Stimulated activated CD8-positive, alpha-beta memory T cell treated with anti-CD3 and anti-CD28 coated beads, Interleukin-7, amount 100 ng/mL, for 48 hours (primary cell): ENCODE results near the gene GPER1.
"Not testable (repeated sequence)": the region's sequence is repeated elsewhere in the genome, so short reads cannot be mapped to it uniquely, and the experiment has no call there.

ENCODE experiments used
- DNase-seq, 2 donors: peaks; one replicate each; pipeline ENCODE4 v3.0.0-alpha.2; 2020; ENCODE audit warnings: low read depth in 1 of 2; ENCODE audit errors: extremely low read depth in 1 of 2

Gene GPER1

GRCh38 chr7:1068013-1068412 is 19.9 kb upstream of the GPER1 start:
- DNase-seq, result no peak

DNA sequence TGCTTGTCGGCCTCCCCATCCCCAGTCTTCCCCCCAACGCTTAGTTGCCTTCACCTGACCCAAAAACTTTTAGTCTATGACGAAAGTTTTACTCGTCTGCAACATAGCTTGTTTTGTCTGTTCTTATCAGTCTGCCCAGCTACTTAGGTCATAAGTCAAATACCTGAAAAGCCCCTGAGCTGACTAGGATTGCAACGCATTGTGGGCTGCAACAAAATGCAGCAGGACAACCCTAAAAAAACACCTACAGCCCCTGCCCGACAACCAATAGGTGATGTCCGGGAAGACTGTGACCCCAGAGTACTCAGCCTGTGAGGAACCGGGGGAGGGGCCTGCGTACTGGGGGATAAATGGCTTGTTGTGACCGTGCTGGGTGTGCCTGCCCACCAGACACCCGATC is 19.3 kb upstream of the GPER1 start:
- DNase-seq, result no peak

GRCh38 chr7:1070544-1071011 is 17.3 kb upstream of the GPER1 start:
- no peak for DNase-seq

DNA sequence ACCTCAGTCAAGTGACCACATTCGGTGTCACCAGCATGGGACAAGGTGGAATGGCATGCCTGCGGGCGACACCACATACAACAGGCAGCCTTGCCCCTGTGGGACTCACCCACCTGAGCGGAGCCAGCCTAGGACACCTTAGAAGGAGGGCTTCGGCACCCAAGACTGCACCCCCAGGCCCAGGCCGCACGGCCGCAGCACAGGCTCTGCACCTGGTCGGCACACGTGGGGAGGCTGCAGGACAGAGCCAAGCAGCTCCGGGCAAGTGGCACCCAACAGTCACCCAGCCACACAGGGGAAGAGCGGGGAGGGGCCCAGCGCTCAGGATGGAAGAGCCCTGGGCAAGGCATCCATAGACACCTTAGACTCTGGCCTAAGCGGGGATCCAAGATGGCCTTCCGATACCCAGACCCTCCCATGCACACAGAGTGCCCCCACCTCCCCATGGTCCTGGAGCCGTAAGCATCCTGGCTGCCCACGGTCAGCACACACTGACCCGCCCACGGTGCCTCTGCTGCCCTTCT is 16.1 kb upstream of the GPER1 start:
- no peak for DNase-seq

GRCh38 chr7:1073142-1073977 is 14.6 kb upstream of the GPER1 start:
- DNase-seq, result no peak

DNA sequence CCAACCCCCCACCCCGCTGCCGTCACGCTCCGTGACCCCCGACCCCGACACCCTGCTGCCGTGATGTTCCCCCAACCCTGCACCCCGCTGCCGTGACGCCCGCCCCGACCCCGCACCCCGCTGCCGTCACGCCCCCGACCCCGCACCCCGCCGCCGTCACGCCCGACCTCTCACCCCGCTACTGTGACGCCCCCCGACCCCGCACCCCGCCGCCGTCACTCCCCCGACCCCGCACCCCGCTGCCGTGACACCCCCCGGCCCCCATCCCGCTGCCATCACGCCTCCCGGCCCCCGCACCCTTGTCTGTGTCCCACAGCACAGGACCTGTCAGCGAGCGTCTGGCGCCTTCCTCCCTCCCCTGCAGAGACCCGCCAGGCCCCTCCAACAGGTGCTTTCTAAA is 13.9 kb upstream of the GPER1 start:
- not testable (repeated sequence) for DNase-seq

DNA sequence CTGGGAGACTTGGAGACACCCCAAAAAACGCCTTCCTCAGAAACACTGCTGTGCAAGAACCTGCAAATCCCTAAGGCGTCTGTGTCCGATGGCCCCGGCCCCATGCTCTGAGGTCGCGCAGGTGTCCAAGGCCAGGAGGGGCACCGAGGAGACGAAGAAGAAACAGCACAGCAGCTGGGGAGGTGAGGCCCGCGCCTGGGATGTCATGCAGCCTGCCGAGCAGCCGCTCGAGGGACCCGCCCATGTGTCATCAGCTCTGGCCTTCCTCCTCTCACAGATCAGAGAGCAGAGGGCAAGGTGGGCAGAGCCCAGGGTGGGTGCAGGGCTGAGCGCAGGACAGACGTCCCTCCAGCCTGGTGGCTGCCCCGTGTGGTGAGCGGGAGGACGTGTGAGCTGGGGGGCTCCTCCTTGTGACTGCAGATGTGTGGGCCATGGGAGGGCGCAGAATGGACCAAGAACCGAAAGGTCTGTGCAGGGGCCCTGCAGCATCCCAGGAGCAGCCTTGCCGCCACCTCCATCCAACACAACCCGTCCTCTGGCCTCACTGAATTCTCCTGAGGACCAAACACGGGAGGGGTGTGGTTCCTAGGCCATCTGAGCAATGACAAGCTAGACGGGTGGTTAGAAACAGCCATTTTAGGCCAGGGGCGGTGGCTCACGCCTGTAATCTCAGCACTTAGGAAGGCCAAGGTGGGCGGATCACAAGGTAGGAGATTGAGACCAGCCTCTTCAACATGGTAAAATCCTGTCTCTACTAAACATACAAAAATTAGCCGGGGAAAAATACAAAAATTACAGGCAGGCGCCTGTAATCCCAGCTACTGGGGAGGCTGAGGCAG is 13.1 kb upstream of the GPER1 start:
- no peak for DNase-seq

DNA sequence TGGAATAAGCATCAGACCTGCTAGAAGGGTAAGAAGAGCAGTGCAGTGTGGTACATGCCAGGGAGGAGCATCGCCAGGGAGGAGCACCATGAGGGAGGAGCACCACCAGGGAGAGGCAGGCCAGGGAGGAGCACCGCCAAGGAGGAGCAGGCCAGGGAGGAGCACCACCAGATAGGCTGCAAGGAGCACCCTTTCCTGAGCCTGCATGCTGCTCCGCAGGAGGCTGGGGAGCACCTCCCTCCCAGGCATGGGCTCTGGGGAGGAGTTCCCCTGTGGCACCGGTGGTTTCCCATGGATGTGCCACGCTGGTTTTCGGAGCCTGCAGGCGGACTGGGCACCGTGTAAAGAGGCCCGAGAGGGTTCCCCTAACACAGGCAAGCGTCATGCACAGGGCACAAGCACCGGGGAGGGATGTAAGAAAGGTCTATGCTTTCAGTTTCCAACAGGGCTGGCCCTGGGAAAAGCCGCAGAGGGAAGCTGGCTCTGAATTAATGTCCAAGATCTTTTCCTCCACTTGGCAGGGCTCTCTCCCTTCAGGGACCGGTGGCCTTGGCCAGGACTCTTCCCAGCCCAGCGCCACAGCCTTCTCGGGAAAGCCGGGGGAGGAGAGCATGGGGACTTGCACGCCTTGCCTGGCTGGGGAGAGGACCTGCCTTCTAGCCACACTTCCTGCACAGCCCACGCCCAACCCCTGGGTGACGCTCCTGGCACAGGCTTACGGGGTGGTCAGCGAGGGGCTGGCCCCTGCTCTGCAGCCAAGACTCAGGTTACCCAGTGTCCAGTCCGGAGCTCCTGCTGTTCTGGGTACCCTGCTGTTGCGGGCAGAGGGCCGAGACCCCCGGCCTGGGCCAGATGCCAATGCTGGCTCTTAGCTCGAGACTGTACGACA is 11.5 kb upstream of the GPER1 start:
- DNase-seq, result no peak

- DNase-seq, result no peak
These were observed 9.4 kb upstream of the GPER1 start for GRCh38 chr7:1078519-1078918.

GRCh38 chr7:1078985-1079384 is 8.9 kb upstream of the GPER1 start:
- DNase-seq, result no peak

DNA sequence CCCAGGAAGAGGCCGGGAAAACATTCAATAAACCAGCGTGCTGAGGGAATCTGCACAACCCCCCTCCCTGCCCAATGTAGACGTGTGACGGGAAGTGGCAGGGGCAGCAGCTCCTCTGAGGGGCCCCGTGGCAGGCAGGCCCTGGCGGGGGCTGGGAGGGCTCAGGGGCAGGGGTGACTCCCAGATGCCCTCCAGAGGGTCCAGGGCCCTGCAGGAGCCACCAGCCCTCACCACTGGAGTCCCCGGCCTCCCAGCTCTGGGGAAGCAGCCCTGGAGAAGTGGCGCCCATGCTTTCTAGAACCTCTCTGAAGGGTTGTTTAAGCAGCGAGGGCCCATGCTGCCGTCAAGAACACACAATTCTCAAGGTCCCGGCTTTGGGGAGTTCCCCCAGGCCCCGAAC is 8.4 kb upstream of the GPER1 start:
- DNase-seq, result no peak

DNA sequence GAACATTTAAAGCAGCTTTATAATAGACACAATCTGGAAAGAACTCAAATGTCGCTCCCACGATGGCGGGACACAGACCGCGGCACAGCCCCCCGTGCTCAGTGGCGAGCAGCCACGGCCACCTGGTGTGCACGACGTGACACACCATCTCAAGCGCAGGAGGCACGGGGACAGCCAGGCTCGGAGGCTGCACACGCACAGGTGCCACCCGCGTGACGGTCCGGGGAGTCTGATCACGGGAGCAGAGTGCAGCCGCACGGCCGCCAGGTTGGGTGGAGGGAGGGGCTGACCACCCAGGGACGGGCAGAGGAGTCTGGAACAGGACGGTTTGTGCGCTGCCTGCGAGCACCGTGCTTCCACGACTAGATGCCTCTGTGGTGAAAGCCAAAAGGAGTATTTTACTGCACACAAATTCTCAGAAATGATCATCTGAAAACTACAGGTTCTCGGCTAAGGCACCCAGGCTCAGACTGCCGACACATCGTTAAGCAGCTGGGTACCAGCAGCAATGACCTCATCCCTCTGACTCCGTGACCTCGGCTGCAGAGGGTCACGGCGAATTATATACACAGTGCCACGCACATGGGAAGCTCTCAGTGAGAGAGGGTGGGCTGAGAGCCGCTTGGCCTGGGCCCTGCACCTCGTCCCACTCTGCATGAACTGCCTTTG is 7.5 kb upstream of the GPER1 start:
- no peak for DNase-seq

DNA sequence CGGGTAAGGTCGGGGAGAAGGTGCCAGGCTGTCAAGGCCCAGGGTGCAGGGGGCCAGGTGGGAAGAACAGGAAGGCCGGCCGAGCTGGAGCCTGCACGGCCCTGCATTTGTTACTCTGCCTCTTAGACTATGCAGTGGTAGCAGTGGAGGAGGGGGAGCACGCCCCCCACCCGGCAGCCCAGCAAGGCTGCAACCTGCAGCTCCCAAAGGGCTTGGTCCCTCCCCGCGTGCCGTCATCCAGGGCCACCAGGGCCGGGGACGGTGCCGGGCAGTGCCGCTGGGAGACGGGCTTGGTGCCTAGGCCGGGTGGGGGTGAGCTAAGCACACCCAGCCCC is 7.0 kb upstream of the GPER1 start:
- no peak for DNase-seq

- DNase-seq, result no peak
These were observed 6.6 kb upstream of the GPER1 start for GRCh38 chr7:1081336-1081735.

DNA sequence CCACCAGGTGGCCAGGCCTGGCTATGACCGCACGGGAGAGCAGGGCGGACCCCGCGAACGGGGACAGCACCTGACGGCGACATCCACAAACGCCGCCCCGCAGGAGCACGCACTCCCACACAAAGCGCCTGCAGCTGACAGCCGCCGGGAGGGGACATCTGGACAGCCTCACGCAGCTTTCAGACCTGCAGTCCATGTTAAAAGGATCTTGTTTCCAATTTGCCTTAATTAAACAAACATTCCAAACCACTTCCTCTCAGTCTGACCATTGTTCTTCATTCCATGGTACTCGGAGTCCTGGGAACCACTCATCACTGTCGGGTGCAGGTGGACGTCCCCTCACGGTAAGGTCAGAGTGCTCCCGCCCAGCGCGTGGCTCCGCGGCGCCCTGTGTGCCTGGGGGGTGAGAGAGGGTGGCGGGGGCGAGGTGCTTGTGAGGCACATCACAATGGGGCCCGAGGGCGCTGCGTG is 5.9 kb upstream of the GPER1 start:
- no peak for DNase-seq

DNA sequence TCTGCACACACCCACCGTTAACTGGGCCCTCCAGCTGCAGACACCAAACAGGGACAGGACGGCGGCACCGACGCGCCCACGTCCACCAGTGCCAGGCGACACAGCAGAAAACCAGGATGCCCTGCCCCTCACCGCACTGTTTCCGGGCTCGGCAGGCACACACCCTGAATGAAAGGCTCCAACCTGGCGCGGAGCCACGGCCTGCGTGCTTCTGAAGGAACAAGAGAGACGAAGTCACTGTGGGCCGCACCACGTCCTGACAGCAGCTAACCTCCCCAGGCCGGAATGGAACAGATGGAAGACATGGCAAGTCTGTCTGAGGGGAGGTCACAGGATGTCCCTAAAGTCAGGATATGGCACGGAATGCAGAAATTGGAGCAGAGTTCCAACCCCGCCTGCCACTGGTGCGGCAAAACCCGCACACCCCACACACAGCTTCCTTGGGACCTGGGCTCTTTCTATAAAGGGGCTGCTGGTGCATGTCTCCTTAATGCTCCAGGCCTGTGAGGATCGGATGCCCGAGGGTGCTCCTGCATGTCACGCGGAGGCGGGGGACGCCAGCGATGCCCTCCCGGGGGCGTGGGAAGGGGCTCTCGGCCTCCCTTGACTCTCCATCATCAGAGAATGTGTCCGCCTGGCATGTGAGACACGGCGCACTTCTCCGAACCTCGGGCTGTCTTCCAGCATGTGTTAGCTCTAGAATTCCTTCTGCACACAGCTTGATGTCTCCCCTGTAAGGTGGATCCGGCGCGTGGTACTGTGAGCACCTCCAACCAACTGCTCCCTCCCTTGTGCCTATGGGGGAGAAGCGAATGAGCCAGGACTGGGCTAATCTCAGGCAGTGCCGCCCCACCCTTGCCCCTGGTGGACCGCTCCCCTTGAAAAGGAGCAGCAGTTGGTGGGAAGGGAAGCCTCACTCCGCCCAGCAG is 3.9 kb upstream of the GPER1 start:
- no peak for DNase-seq

DNA sequence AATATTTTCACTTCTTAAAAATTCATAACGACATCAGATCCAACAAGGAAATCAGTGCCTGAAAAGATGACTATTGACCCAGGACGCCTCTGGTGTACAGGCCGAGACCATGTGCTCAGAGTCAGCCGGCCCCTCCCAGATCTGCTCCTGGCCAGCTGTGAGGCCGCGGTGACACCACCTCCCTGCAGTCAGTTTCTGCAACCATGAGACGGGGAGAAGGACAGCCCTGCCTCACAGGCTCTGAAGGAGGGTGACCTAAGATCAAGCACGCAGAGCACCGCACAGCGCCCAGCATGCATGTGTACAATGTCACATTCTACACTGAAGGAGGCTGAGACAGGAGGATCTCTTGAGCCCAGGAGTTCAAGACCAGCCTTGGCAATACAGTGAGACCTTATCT is 2.6 kb upstream of the GPER1 start:
- DNase-seq, result no peak

- no peak for DNase-seq
These were observed 1.9 kb upstream of the GPER1 start for GRCh38 chr7:1085910-1086421.
